Neuronal stem cell (in vitro differentiated cells): Measurements from ENCODE around the gene SMTNL2.
"Not testable (repeated sequence)": the region's sequence is repeated elsewhere in the genome, so short reads cannot be mapped to it uniquely, and the experiment has no call there.

ENCODE experiments used
- DNase-seq: peaks from one replicate; pipeline ENCODE4 v3.0.0-alpha.2; 2013; ENCODE audit warnings: low spot score
- H2AFZ ChIP-seq: one replicate; pipeline ENCODE4 v1.6.1; 2013; ENCODE audit warnings: mild to moderate bottlenecking, low read length, inconsistent platforms
- H2AK5ac ChIP-seq: 2 replicates; pipeline ENCODE4 v1.6.1; 2013; ENCODE audit warnings: low read depth, mild to moderate bottlenecking, inconsistent platforms, low read length, moderate library complexity, mixed read lengths
- H2BK120ac ChIP-seq: 2 replicates; pipeline ENCODE4 v1.6.1; 2013; ENCODE audit warnings: low read depth, mild to moderate bottlenecking, inconsistent platforms, low read length, moderate library complexity, mixed read lengths
- H2BK12ac ChIP-seq: one replicate; pipeline ENCODE4 v1.6.1; 2013; ENCODE audit warnings: low read length, inconsistent platforms
- H2BK15ac ChIP-seq: 2 replicates; pipeline ENCODE4 v1.6.1; 2013; ENCODE audit warnings: mild to moderate bottlenecking, low read length, inconsistent platforms, mixed read lengths
- H2BK5ac ChIP-seq: one replicate; pipeline ENCODE4 v1.6.1; 2013; ENCODE audit warnings: inconsistent platforms, mild to moderate bottlenecking, low read length, moderate library complexity
- H3K14ac ChIP-seq: one replicate; pipeline ENCODE4 v1.6.1; 2013; ENCODE audit warnings: low read length, inconsistent platforms
- H3K18ac ChIP-seq: 2 replicates; pipeline ENCODE4 v1.6.1; 2013; ENCODE audit warnings: low read length, inconsistent platforms
- H3K23ac ChIP-seq: 2 replicates; pipeline ENCODE4 v1.6.1; 2013; ENCODE audit warnings: low read depth, mild to moderate bottlenecking, mixed read lengths, low read length, inconsistent platforms; ENCODE audit not compliant: poor library complexity
- H3K27ac ChIP-seq: replicated peaks from 3 replicates; pipeline ENCODE4 v1.5.1; 2013; ENCODE audit warnings: low read length, inconsistent platforms
- H3K27me3 ChIP-seq, 3 experiments: 2 replicates each; pipeline ENCODE4 v1.6.1; 2013; ENCODE audit warnings: low read length in 3 of 3, mild to moderate bottlenecking in 2 of 3, inconsistent platforms in 1 of 3, low read depth in 1 of 3, mixed read lengths in 1 of 3, moderate library complexity in 1 of 3; ENCODE audit not compliant: control insufficient read depth in 3 of 3, insufficient read depth in 3 of 3
- H3K36me3 ChIP-seq, 2 donors: replicated peaks in 1 of 2; 2 replicates each; pipeline ENCODE4 v1.6.1; 2013; ENCODE audit warnings: low read length in 2 of 2; ENCODE audit not compliant: control insufficient read depth in 2 of 2, insufficient read depth in 2 of 2
- H3K4ac ChIP-seq: 2 replicates; pipeline ENCODE4 v1.6.1; 2013; ENCODE audit warnings: inconsistent platforms, mild to moderate bottlenecking, low read length, moderate library complexity
- H3K4me1 ChIP-seq, 2 donors: 1 replicate in 1 of 2; 2 replicates in 1 of 2; pipeline ENCODE4 v1.6.1; 2013; ENCODE audit warnings: low read length in 2 of 2, low read depth in 1 of 2; ENCODE audit not compliant: control insufficient read depth in 2 of 2, insufficient read depth in 1 of 2
- H3K4me2 ChIP-seq: one replicate; pipeline ENCODE4 v1.6.1; 2013; ENCODE audit warnings: mild to moderate bottlenecking, low read length, inconsistent platforms; ENCODE audit not compliant: insufficient read depth, poor library complexity, severe bottlenecking
- H3K4me3 ChIP-seq, 2 donors: 2 replicates each; pipeline ENCODE4 v1.5.1; 2013; ENCODE audit warnings: low read length in 2 of 2, mild to moderate bottlenecking in 2 of 2, inconsistent platforms in 1 of 2, moderate library complexity in 1 of 2
- H3K79me1 ChIP-seq: one replicate; pipeline ENCODE4 v1.6.1; 2013; ENCODE audit warnings: low read depth, mild to moderate bottlenecking, inconsistent platforms, low read length, moderate library complexity
- H3K9ac ChIP-seq: one replicate; pipeline ENCODE4 v1.6.1; 2013; ENCODE audit warnings: mild to moderate bottlenecking, low read depth, low read length, inconsistent platforms; ENCODE audit not compliant: poor library complexity
- H3K9me3 ChIP-seq, 2 donors: replicated peaks in 1 of 2; 2 replicates each; pipeline versions ENCODE3 to v1.6.1; 2013; ENCODE audit warnings: low read length in 2 of 2, mild to moderate bottlenecking in 2 of 2, inconsistent platforms in 1 of 2, low read depth in 1 of 2, mixed read lengths in 1 of 2, moderate library complexity in 1 of 2; ENCODE audit not compliant: control insufficient read depth in 2 of 2, insufficient read depth in 1 of 2
- H4K8ac ChIP-seq: one replicate; pipeline ENCODE4 v1.6.1; 2013; ENCODE audit warnings: low read depth, mild to moderate bottlenecking, inconsistent platforms, low read length, moderate library complexity
- H4K91ac ChIP-seq: one replicate; pipeline ENCODE4 v1.6.1; 2013; ENCODE audit warnings: low read length, low read depth, mild to moderate bottlenecking, inconsistent platforms; ENCODE audit not compliant: poor library complexity
- WGBS, 2 donors: extraction: QIAGEN DNeasy Blood & Tissue Kit; methylation state at CpG; one replicate each; pipeline ENCODE4 v1.1.7; 2013; ENCODE audit warnings: missing lambda C conversion rate in 2 of 2, mixed read lengths in 1 of 2; ENCODE audit not compliant: insufficient read length in 2 of 2, insufficient replicate concordance in 1 of 2; ENCODE audit errors: extremely low coverage in 2 of 2; 5-methylcytosine and 5-hydroxymethylcytosine counted together

Gene SMTNL2

GRCh38 chr17:4622375-4622774, 38.0 kb downstream of the SMTNL2 start:
- no peak for DNase-seq
- no peak overlapping the region for H3K4me2 ChIP-seq
- no peak overlapping the region for H3K4me3 ChIP-seq
- H4K91ac ChIP-seq: no peak overlapping the region
- H2BK12ac ChIP-seq: no peak overlapping the region
- H3K36me3 ChIP-seq: no peaks in the 10 kb centered on the region
- no peak overlapping the region for H3K18ac ChIP-seq
- no CpG with 5 or more reads among the region's 1 CpG for WGBS, 2 donors
- no peak overlapping the region for H3K23ac ChIP-seq
- H2AFZ ChIP-seq: no peak overlapping the region
- no peak overlapping the region for H3K27ac ChIP-seq
- H2BK120ac ChIP-seq: no peak overlapping the region
- no peak overlapping the region for H4K8ac ChIP-seq
- no peak overlapping the region for H2BK5ac ChIP-seq
- no peak overlapping the region for H3K4ac ChIP-seq
- no peak overlapping the region for H2AK5ac ChIP-seq
- H3K14ac ChIP-seq: no peak overlapping the region
- no peak overlapping the region for H3K9ac ChIP-seq
- peaks cover 0 to 18% (median 0%) of the 10 kb centered on the region in 3 experiments for H3K27me3 ChIP-seq
- peaks cover 0 to 3% of the 10 kb centered on the region in 2 donors for H3K9me3 ChIP-seq
- peaks cover 2 to 3% of the 10 kb centered on the region in 2 donors for H3K4me1 ChIP-seq
- H3K79me1 ChIP-seq: no peaks in the 10 kb centered on the region
- no peak overlapping the region for H2BK15ac ChIP-seq

- peaks cover 0 to 3% of the 10 kb centered on the region in 2 donors for H3K9me3 ChIP-seq
- no peak overlapping the region for H3K4me2 ChIP-seq
- no peak overlapping the region for H2BK120ac ChIP-seq
- H4K91ac ChIP-seq: no peak overlapping the region
- no peak overlapping the region for H2AK5ac ChIP-seq
- H3K14ac ChIP-seq: no peak overlapping the region
- no peaks in the 10 kb centered on the region for H3K79me1 ChIP-seq
- no peak overlapping the region for H2BK5ac ChIP-seq
- H3K23ac ChIP-seq: no peak overlapping the region
- H2BK15ac ChIP-seq: no peak overlapping the region
- H3K9ac ChIP-seq: no peak overlapping the region
- H3K27me3 ChIP-seq: peaks cover 0 to 19% (median 0%) of the 10 kb centered on the region in 3 experiments
- no peak overlapping the region for H4K8ac ChIP-seq
- H2BK12ac ChIP-seq: no peak overlapping the region
- H3K27ac ChIP-seq: no peak overlapping the region
- no peak overlapping the region for H3K18ac ChIP-seq
- H3K4me3 ChIP-seq: no peak overlapping the region
- no CpG with 5 or more reads among the region's 2 CpGs for WGBS, 2 donors
- no peak overlapping the region for H2AFZ ChIP-seq
- DNase-seq: no peak
- no peaks in the 10 kb centered on the region for H3K36me3 ChIP-seq
- peaks cover 1 to 3% of the 10 kb centered on the region in 2 donors for H3K4me1 ChIP-seq
- no peak overlapping the region for H3K4ac ChIP-seq
Measured at GRCh38 chr17:4623249-4623648, 38.9 kb downstream of the SMTNL2 start.

GRCh38 chr17:4624451-4624911, 40.2 kb downstream of the SMTNL2 start:
- no CpG with 5 or more reads among the region's 3 CpGs for WGBS, 2 donors
- not testable (repeated sequence) for H3K9me3 ChIP-seq, H2AK5ac ChIP-seq, H3K9ac ChIP-seq, H3K36me3 ChIP-seq, H2BK12ac ChIP-seq, H2BK5ac ChIP-seq, H2BK15ac ChIP-seq, H3K4ac ChIP-seq, H4K8ac ChIP-seq, H3K18ac ChIP-seq, H3K4me1 ChIP-seq, H3K27ac ChIP-seq, H4K91ac ChIP-seq, H3K4me3 ChIP-seq, H2AFZ ChIP-seq, H3K14ac ChIP-seq, H3K79me1 ChIP-seq, H2BK120ac ChIP-seq, H3K23ac ChIP-seq, DNase-seq, H3K4me2 ChIP-seq
- peaks cover 0 to 19% (median 0%) of the 10 kb centered on the region in 3 experiments for H3K27me3 ChIP-seq

GRCh38 chr17:4625181-4625617, 40.9 kb downstream of the SMTNL2 start:
- H3K4me2 ChIP-seq: no peak overlapping the region

More at GRCh38 chr17:4625181-4625617, 40.9 kb downstream of the SMTNL2 start:
- Histone ChIP-seq H3K4ac (no peak overlapping the region), H2BK120ac (no peak overlapping the region), H3K9ac (no peak overlapping the region), H2BK15ac (no peak overlapping the region), H3K36me3 (no peaks in the 10 kb centered on the region), H4K8ac (no peak overlapping the region), H2BK5ac (no peak overlapping the region), H3K27me3 (peaks cover 0 to 19% (median 0%) of the 10 kb centered on the region in 3 experiments), H3K79me1 (no peaks in the 10 kb centered on the region), H3K27ac (no peak overlapping the region), H3K18ac (no peak overlapping the region), H4K91ac (no peak overlapping the region), H3K9me3 (peaks cover 0 to 3% of the 10 kb centered on the region in 2 donors), H2AK5ac (no peak overlapping the region), H3K14ac (no peak overlapping the region), H2AFZ (no peak overlapping the region), H3K23ac (no peak overlapping the region), H3K4me3 (no peak overlapping the region), H3K4me1 (peaks cover 1 to 3% of the 10 kb centered on the region in 2 donors), H2BK12ac (no peak overlapping the region)
- DNase-seq: no peak
- no CpG with 5 or more reads among the region's 12 CpGs for whole genome bisulfite sequencing, 2 donors
